ENCODE data around the gene IL19.

DNA sequence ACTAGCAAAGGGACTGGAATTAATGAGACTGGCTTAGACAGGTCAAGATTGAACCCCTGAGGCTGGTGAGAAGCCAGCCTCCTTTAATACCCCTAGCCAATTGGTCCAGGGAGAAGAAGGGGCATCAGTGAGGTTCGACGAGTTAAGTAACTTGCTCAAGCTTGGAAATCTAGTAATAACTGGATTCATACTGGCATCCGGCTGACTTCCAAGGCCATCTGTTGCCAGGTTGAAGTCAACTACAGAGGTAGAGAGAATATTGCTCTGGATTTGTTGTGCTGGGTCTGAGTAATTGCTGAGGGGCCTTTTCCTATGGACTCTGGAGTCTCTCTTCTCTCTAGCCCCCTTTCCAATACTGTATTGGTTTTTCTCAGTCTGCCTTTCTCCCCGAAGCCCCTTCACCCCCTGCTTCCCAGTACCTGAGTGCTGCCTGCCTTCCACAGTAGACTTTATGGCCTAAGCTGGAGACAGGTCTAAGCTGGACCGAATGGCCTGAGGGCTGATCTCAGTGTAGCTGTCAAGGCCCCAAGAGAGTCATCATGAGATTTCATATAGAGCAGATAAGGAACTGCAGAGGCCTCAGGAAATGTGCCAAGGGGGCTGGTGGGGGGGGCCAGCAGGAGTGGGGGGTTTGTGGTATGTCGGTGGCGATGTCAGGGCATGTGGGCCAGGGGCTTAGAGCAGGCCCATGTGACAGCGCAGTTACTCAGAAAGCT is 42.4 kb upstream of the IL19 start:
- TF ChIP-seq POLR2A (IDR thresholded peaks at IDR 0.05) (no peak), CTCF (IDR thresholded peaks at IDR 0.05) (no peak)

Measured in lower leg skin (tissue), 3 donors.